Ascending aorta (tissue), 2 donors: ENCODE measurements around the gene FITM1. TPM values are rescaled to one million over a fixed set of nuclear protein-coding genes. Genes with fewer than 3 reads are reported as not detected.

Experiments used
- DNase-seq, 2 donors: peaks; one replicate each; pipeline ENCODE4 v3.0.0-alpha.2; 2019; ENCODE audit warnings: low spot score in 2 of 2
- H3K27ac ChIP-seq, 2 donors: fragments of 200-600 bp; sonication (generic); one replicate each; pipeline ENCODE4 v1.5.1; 2016 to 2017; ENCODE audit warnings: mild to moderate bottlenecking in 1 of 2
- H3K27me3 ChIP-seq: fragments of 200-600 bp; sonication (generic); one replicate; pipeline ENCODE4 v1.5.1; 2017
- H3K36me3 ChIP-seq, 2 donors: fragments of 200-600 bp; sonication (generic); one replicate each; pipeline ENCODE4 v1.5.1; 2016
- H3K4me1 ChIP-seq, 2 donors: fragments of 200-600 bp; sonication (generic); one replicate each; pipeline ENCODE4 v1.5.1; 2016 to 2017; ENCODE audit warnings: mild to moderate bottlenecking in 1 of 2
- H3K4me3 ChIP-seq, 2 donors: fragments of 200-600 bp; sonication (generic); one replicate each; pipeline ENCODE4 v1.5.1; 2016 to 2017; ENCODE audit warnings: mild to moderate bottlenecking in 1 of 2
- H3K9me3 ChIP-seq, 2 donors: fragments of 200-600 bp; sonication (generic); one replicate each; pipeline ENCODE4 v1.5.1; 2016
- intact Hi-C: fragments of 100-400 bp; cut with DNase I; formaldehyde crosslinking; loops from one replicate; pipeline ENCODE4 v1.15.1; 2023
- total RNA-seq: library from RNA; depleted of rRNA; stranded (reverse); fragments of >200 nt; gene quantifications from one replicate; pipeline ENCODE4 v1.1.0, GENCODE V29; 2016
- TF ChIP-seq, protein P1 (sequence below), 3 experiments: fragments of 200-600 bp in 2 of 3; fragments of 450-650 bp in 1 of 3; sonication (generic) in 2 of 3; IDR thresholded peaks; one replicate each; pipeline ENCODE4 v1.5.1; 2016 to 2019; ENCODE audit warnings: antibody characterized with exemption in 3 of 3, mild to moderate bottlenecking in 1 of 3, moderate library complexity in 1 of 3

The FITM1 gene
- total RNA-seq, 1 donor from 2014 or later = not detected

GRCh38 chr14:24117179-24117578 is 13.3 kb upstream of the FITM1 start:
- intact Hi-C loops = loop anchor here (10.0 kb wide), 2 partner anchors 248 to 642 kb away; partner anchors contain the start of gene NFATC4
- peaks cover 51 to 52% of the 10 kb centered on the region in 2 donors for H3K36me3 ChIP-seq

DNA sequence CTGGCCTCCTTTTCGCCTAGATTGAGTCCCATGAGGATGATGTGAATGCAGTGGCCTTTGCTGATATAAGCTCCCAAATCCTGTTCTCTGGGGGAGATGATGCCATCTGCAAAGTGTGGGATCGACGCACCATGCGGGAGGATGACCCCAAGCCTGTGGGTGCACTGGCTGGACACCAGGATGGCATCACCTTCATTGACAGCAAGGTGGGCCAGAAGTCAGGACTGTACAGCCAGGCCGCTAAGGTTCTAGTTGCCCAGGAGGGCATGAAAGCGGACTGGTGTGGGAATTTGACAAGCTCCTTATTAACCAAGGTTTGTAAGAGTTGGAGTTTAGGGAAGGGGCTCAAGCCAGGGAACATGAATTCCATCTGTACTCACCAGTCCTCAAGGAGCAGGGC is 10.8 kb upstream of the FITM1 start:
- H3K27ac ChIP-seq = no peak overlapping the region
- intact Hi-C loops = loop anchor here (10.0 kb wide), 2 partner anchors 245 to 645 kb away; partner anchors contain the start of gene NFATC4
- H3K4me1 ChIP-seq = peaks cover 9 to 14% of the 10 kb centered on the region in 2 donors
- no peak overlapping the region for H3K4me3 ChIP-seq
- TF ChIP-seq, protein P1, sequence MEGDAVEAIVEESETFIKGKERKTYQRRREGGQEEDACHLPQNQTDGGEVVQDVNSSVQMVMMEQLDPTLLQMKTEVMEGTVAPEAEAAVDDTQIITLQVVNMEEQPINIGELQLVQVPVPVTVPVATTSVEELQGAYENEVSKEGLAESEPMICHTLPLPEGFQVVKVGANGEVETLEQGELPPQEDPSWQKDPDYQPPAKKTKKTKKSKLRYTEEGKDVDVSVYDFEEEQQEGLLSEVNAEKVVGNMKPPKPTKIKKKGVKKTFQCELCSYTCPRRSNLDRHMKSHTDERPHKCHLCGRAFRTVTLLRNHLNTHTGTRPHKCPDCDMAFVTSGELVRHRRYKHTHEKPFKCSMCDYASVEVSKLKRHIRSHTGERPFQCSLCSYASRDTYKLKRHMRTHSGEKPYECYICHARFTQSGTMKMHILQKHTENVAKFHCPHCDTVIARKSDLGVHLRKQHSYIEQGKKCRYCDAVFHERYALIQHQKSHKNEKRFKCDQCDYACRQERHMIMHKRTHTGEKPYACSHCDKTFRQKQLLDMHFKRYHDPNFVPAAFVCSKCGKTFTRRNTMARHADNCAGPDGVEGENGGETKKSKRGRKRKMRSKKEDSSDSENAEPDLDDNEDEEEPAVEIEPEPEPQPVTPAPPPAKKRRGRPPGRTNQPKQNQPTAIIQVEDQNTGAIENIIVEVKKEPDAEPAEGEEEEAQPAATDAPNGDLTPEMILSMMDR (IDR thresholded peaks at IDR 0.05) = no peak
- no peak for DNase-seq
- no peaks in the 10 kb centered on the region for H3K9me3 ChIP-seq
- peaks cover 70 to 75% of the 10 kb centered on the region in 2 donors for H3K36me3 ChIP-seq
- H3K27me3 ChIP-seq = no peaks in the 10 kb centered on the region

More at GRCh38 chr14:24117179-24117578, 13.3 kb upstream of the FITM1 start:
- Histone ChIP-seq H3K4me3 (no peak overlapping the region), H3K27me3 (no peaks in the 10 kb centered on the region), H3K9me3 (no peaks in the 10 kb centered on the region), H3K4me1 (peaks cover 9 to 16% of the 10 kb centered on the region in 2 donors), H3K27ac (no peak overlapping the region)
- DNase-seq = no peak
- TF ChIP-seq, protein P1 (IDR thresholded peaks at IDR 0.05) = no peak

DNA sequence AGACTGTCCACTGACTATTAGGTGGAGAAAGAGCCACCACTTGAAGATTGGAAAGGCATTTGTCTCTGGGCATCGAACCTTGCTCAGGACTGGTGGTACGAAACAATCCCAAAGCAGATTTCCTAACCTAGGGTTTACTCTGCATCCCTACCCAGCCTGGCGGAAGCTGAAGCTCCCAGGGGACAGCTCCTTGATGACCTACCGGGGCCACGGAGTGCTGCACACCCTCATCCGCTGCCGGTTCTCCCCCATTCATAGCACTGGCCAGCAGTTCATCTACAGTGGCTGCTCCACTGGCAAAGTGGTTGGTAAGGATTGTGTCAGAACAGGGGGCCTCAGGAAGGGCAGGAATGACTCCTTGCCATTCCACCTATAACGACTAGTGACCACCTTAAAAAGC is 9.2 kb upstream of the FITM1 start:
- H3K9me3 ChIP-seq = no peaks in the 10 kb centered on the region
- H3K27ac ChIP-seq = no peak overlapping the region
- peaks cover 70 to 75% of the 10 kb centered on the region in 2 donors for H3K36me3 ChIP-seq
- intact Hi-C loops = no loop called here
- no peaks in the 10 kb centered on the region for H3K27me3 ChIP-seq
- no peak for DNase-seq
- no peak overlapping the region for H3K4me3 ChIP-seq
- TF ChIP-seq, protein P1 (IDR thresholded peaks at IDR 0.05) = no peak
- peaks cover 1 to 5% of the 10 kb centered on the region in 2 donors for H3K4me1 ChIP-seq

DNA sequence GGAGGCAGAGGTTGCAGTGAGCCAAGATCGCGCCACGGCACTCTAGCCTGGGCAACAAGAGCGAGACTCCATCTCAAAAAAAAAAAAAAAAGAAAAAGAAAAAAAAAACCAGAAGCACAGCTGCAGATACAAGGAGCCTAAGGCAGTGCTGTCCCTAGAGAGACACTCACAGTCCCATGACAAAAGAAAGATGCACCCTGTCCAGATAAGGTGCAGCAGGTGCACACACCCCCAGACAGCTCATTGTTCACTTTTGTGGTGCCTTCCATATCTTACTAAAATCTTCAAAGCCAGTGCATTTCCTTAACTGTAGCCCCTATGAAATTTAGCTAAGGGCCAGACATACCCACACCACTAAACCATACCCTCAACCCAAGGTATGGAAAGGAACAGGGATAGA is 8.0 kb upstream of the FITM1 start:
- no peaks in the 10 kb centered on the region for H3K4me1 ChIP-seq
- TF ChIP-seq, protein P1 (IDR thresholded peaks at IDR 0.05) = no peak
- DNase-seq = no peak
- H3K9me3 ChIP-seq = no peaks in the 10 kb centered on the region
- H3K27ac ChIP-seq = no peak overlapping the region
- H3K4me3 ChIP-seq = no peak overlapping the region
- intact Hi-C loops = no loop called here
- H3K36me3 ChIP-seq = peaks cover 67 to 69% of the 10 kb centered on the region in 2 donors
- no peaks in the 10 kb centered on the region for H3K27me3 ChIP-seq

DNA sequence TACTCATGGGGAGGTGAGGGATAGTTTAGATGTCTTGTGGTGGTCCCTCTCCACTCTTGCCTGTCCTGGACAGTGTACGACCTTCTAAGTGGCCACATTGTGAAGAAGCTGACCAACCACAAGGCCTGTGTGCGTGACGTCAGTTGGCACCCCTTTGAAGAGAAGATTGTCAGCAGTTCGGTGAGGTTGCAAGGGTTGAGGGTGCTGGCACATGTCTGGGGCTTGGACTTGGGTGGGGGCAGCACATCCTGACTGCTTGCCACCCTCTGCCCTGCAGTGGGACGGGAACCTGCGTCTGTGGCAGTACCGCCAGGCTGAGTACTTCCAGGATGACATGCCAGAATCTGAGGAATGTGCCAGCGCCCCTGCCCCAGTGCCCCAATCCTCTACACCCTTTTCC is 7.6 kb upstream of the FITM1 start:
- Histone ChIP-seq H3K27me3 (no peaks in the 10 kb centered on the region), H3K4me1 (no peaks in the 10 kb centered on the region), H3K4me3 (no peak overlapping the region), H3K36me3 (peaks cover 62 to 64% of the 10 kb centered on the region in 2 donors), H3K27ac (no peak overlapping the region), H3K9me3 (no peaks in the 10 kb centered on the region)
- no peak for DNase-seq
- TF ChIP-seq, protein P1 (IDR thresholded peaks at IDR 0.05) = no peak
- intact Hi-C loops = no loop called here
